IMR-90 (cell line): ENCODE results near the gene EXOG. TPM values are rescaled to one million over a fixed set of nuclear protein-coding genes. Genes with fewer than 3 reads are reported as not detected.

Experiments
- ATAC-seq: fragments of 200-7000 bp; cut with Tn5 transposase; 2 replicates; pipeline ENCODE4 v1.9.1; 2020; ENCODE audit warnings: low read depth, mild to moderate bottlenecking, moderate library complexity
- BruUV-seq: library from RNA; stranded (reverse); fragments of 400-500 nt; replicated peaks from 2 replicates; lab custom pipeline; 2021; lab: Mats Ljungman, UMichigan
- CTCF ChIA-PET: fragments of 300-600 bp; formaldehyde crosslinking; extraction: SDS; loops from one replicate; lab custom pipeline; 2021; ENCODE audit warnings: antibody characterized with exemption; lab: Yijun Ruan, JAX
- POLR2A ChIA-PET: fragments of 300-600 bp; sonication (Branson Sonifier 250); formaldehyde crosslinking; loops from one replicate; lab custom pipeline; 2022; ENCODE audit warnings: antibody characterized with exemption; ENCODE audit not compliant: unreplicated experiment; lab: Charles Lee
- DNase-seq: peaks from one replicate; pipeline ENCODE4 v3.0.0; 2013
- H2AFZ ChIP-seq: replicated peaks from 2 replicates; pipeline ENCODE3; 2013; ENCODE audit warnings: low read length, mild to moderate bottlenecking; ENCODE audit not compliant: poor library complexity
- H2AK5ac ChIP-seq: 2 replicates; pipeline ENCODE4 v1.6.1; 2013; ENCODE audit warnings: low read depth, low read length, inconsistent platforms
- H2AK9ac ChIP-seq: replicated peaks from 2 replicates; pipeline ENCODE3; 2013; ENCODE audit warnings: mild to moderate bottlenecking, low read depth, low read length, moderate library complexity; ENCODE audit not compliant: poor library complexity
- H2BK120ac ChIP-seq: 2 replicates; pipeline ENCODE4 v1.6.1; 2013; ENCODE audit warnings: low read depth, low read length, inconsistent platforms
- H2BK15ac ChIP-seq: 3 replicates; pipeline ENCODE4 v1.6.1; 2013; ENCODE audit warnings: low read depth, low read length, inconsistent platforms
- H2BK20ac ChIP-seq: 2 replicates; pipeline ENCODE4 v1.6.1; 2013; ENCODE audit warnings: low read depth, mild to moderate bottlenecking, inconsistent platforms, low read length, moderate library complexity
- H2BK5ac ChIP-seq: 2 replicates; pipeline ENCODE4 v1.6.1; 2013; ENCODE audit warnings: mild to moderate bottlenecking, low read depth, low read length, inconsistent platforms; ENCODE audit not compliant: poor library complexity, severe bottlenecking
- H3K14ac ChIP-seq: replicated peaks from 2 replicates; pipeline ENCODE4 v1.6.1; 2013; ENCODE audit warnings: low read depth, low read length, inconsistent platforms
- H3K18ac ChIP-seq: 2 replicates; pipeline ENCODE4 v1.6.1; 2013; ENCODE audit warnings: low read depth, low read length, control low read depth
- H3K23ac ChIP-seq: 2 replicates; pipeline ENCODE4 v1.6.1; 2013; ENCODE audit warnings: low read depth, low read length, inconsistent platforms
- H3K27ac ChIP-seq: 2 replicates; pipeline ENCODE4 v1.5.1; 2013; ENCODE audit warnings: mild to moderate bottlenecking, control low read depth, low read length; ENCODE audit not compliant: insufficient read depth
- H3K27me3 ChIP-seq: 2 replicates; pipeline ENCODE4 v1.6.1; 2013; ENCODE audit warnings: low read length; ENCODE audit not compliant: control insufficient read depth, insufficient read depth
- H3K36me3 ChIP-seq: 2 replicates; pipeline ENCODE4 v1.6.1; 2013; ENCODE audit warnings: low read length, mixed read lengths; ENCODE audit not compliant: control insufficient read depth, insufficient read depth
- H3K4ac ChIP-seq: 2 replicates; pipeline ENCODE4 v1.6.1; 2013; ENCODE audit warnings: low read depth, low read length, inconsistent platforms
- H3K4me1 ChIP-seq: 2 replicates; pipeline ENCODE4 v1.6.1; 2013; ENCODE audit warnings: low read length, mixed read lengths; ENCODE audit not compliant: control insufficient read depth, insufficient read depth
- H3K4me2 ChIP-seq: 2 replicates; pipeline ENCODE4 v1.6.1; 2013; ENCODE audit warnings: low read depth, mild to moderate bottlenecking, control low read depth, low read length, moderate library complexity
- H3K4me3 ChIP-seq: 2 replicates; pipeline ENCODE4 v1.5.1; 2013; ENCODE audit warnings: low read depth, mild to moderate bottlenecking, control low read depth, low read length, moderate library complexity; ENCODE audit not compliant: insufficient read depth
- H3K56ac ChIP-seq: 2 replicates; pipeline ENCODE4 v1.6.1; 2013; ENCODE audit warnings: low read length, inconsistent platforms; ENCODE audit not compliant: insufficient read depth; ENCODE audit errors: extremely low read depth
- H3K79me1 ChIP-seq, 2 experiments: 2 replicates each; pipeline ENCODE4 v1.6.1; 2013; ENCODE audit warnings: low read length in 2 of 2, inconsistent platforms in 1 of 2, low read depth in 1 of 2
- H3K9ac ChIP-seq: 2 replicates; pipeline ENCODE4 v1.6.1; 2013; ENCODE audit warnings: low read depth, low read length, control low read depth
- H3K9me1 ChIP-seq: 2 replicates; pipeline ENCODE4 v1.6.1; 2013; ENCODE audit warnings: low read length, inconsistent platforms; ENCODE audit not compliant: insufficient read depth
- H3K9me3 ChIP-seq: 2 replicates; pipeline ENCODE4 v1.6.1; 2013; ENCODE audit warnings: low read length; ENCODE audit not compliant: control insufficient read depth, insufficient read depth
- H4K20me1 ChIP-seq: 2 replicates; pipeline ENCODE4 v1.6.1; 2013; ENCODE audit warnings: low read length, inconsistent platforms; ENCODE audit not compliant: insufficient read depth
- H4K5ac ChIP-seq: 2 replicates; pipeline ENCODE4 v1.6.1; 2013; ENCODE audit warnings: mild to moderate bottlenecking, low read depth, low read length, control low read depth
- H4K8ac ChIP-seq, 2 experiments: 2 replicates each; pipeline ENCODE4 v1.6.1; 2013; ENCODE audit warnings: low read depth in 2 of 2, low read length in 2 of 2, control low read depth in 1 of 2, inconsistent platforms in 1 of 2
- H4K91ac ChIP-seq: 2 replicates; pipeline ENCODE4 v1.6.1; 2013; ENCODE audit warnings: low read depth, low read length, inconsistent platforms; ENCODE audit not compliant: insufficient read depth
- BHLHE40 ChIP-seq: fragments of 150-350 bp; IDR thresholded peaks from 2 replicates; pipeline ENCODE4 v1.6.1; 2016; ENCODE audit warnings: mild to moderate bottlenecking, low read depth, low read length
- CEBPB ChIP-seq: IDR thresholded peaks from 2 replicates; pipeline ENCODE4 v1.6.1; 2012; ENCODE audit warnings: low read depth, low read length, improper control_type of control experiment
- CHD1 ChIP-seq: IDR thresholded peaks from 2 replicates; pipeline ENCODE4 v1.6.1; 2012; ENCODE audit warnings: low read depth, low read length, improper control_type of control experiment
- FOS ChIP-seq: fragments of 150-350 bp; IDR thresholded peaks from 2 replicates; pipeline ENCODE4 v1.6.1; 2016; ENCODE audit warnings: low read depth, low read length
- MAFK ChIP-seq: IDR thresholded peaks from 2 replicates; pipeline ENCODE4 v1.6.1; 2012; ENCODE audit warnings: low read depth, low read length, improper control_type of control experiment
- MXI1 ChIP-seq: IDR thresholded peaks from 2 replicates; pipeline ENCODE4 v1.6.1; 2012; ENCODE audit warnings: low read depth, mild to moderate bottlenecking, low read length, moderate library complexity, borderline replicate concordance
- NFE2L2 ChIP-seq: fragments of 150-350 bp; IDR thresholded peaks from 2 replicates; pipeline ENCODE4 v1.6.1; 2016; ENCODE audit warnings: low read depth, mild to moderate bottlenecking, low read length
- POLR2A ChIP-seq: IDR thresholded peaks from 2 replicates; pipeline ENCODE4 v1.6.1; 2012; ENCODE audit warnings: mild to moderate bottlenecking, low read depth, low read length
- RAD21 ChIP-seq: IDR thresholded peaks from 2 replicates; pipeline ENCODE4 v1.6.1; 2012; ENCODE audit warnings: low read length, improper control_type of control experiment
- RCOR1 ChIP-seq: IDR thresholded peaks from 2 replicates; pipeline ENCODE4 v1.6.1; 2012; ENCODE audit warnings: mild to moderate bottlenecking, low read length, improper control_type of control experiment; ENCODE audit not compliant: insufficient replicate concordance
- RFX5 ChIP-seq: IDR thresholded peaks from 2 replicates; pipeline ENCODE4 v1.8.0; 2012; ENCODE audit warnings: low read depth, mild to moderate bottlenecking, low read length, moderate library complexity
- SMC3 ChIP-seq: fragments of 150-350 bp; IDR thresholded peaks from 2 replicates; pipeline ENCODE4 v1.6.1; 2016; ENCODE audit warnings: low read depth, mild to moderate bottlenecking, antibody characterized with exemption, low read length, moderate library complexity
- WGBS, 2 experiments: methylation state at CpG; one replicate each; pipeline versions ENCODE4 v1.1.5 to v1.1.7; 2013; ENCODE audit warnings: missing lambda C conversion rate in 2 of 2; ENCODE audit not compliant: insufficient read length in 1 of 2; ENCODE audit errors: extremely low coverage in 2 of 2; 5-methylcytosine and 5-hydroxymethylcytosine counted together
- dilution Hi-C: fragments of 300-500 bp; cut with HindIII; formaldehyde crosslinking; loops from one replicate; pipeline ENCODE4 v1.14.3; 2018; ENCODE audit warnings: low sequenced_read_pairs; ENCODE audit not compliant: unreplicated experiment
- in situ Hi-C: fragments of 300-500 bp; cut with MboI; formaldehyde crosslinking; loops from 3 replicates; pipeline ENCODE4 v1.14.3; 2019; ENCODE audit warnings: low sequenced_read_pairs, inconsistent platforms, mixed read lengths
- intact Hi-C: fragments of 100-400 bp; cut with micrococcal nuclease; formaldehyde crosslinking; loops from 2 replicates; pipeline ENCODE4 v1.10.0; 2022
- polyA plus RNA-seq, 3 experiments: library from polyadenylated mRNA; depleted of rRNA; stranded (reverse); fragments of >200 nt; gene quantifications; 2 replicates each; pipeline ENCODE4 v1.2.3, GENCODE V29; 2012; ENCODE audit warnings: low replicate concordance in 1 of 3
- total RNA-seq: library from RNA; depleted of rRNA; stranded (reverse); fragments of >200 nt; gene quantifications from 2 replicates; pipeline ENCODE4 v1.2.3, GENCODE V29; 2012
- TF ChIP-seq, protein P1 (sequence below): conservative IDR thresholded peaks from 2 replicates; pipeline ENCODE4 v1.5.1; 2012; ENCODE audit warnings: mild to moderate bottlenecking, low read depth, low read length, improper control_type of control experiment
- TF ChIP-seq, protein P2 (sequence below): fragments of 150-350 bp; IDR thresholded peaks from 2 replicates; pipeline ENCODE4 v1.6.1; 2016; ENCODE audit warnings: low read depth, mild to moderate bottlenecking, low read length, moderate library complexity, borderline replicate concordance
- TF ChIP-seq, protein P3 (sequence below): fragments of 150-350 bp; IDR thresholded peaks from 2 replicates; pipeline ENCODE4 v1.6.1; 2017; ENCODE audit warnings: mild to moderate bottlenecking, antibody characterized with exemption, low read length, low read depth

The EXOG gene
- total and polyA plus RNA-seq, 2 of the 4 experiments (the other 2 are of a cell fraction), result 10.2 to 15.0 TPM

DNA sequence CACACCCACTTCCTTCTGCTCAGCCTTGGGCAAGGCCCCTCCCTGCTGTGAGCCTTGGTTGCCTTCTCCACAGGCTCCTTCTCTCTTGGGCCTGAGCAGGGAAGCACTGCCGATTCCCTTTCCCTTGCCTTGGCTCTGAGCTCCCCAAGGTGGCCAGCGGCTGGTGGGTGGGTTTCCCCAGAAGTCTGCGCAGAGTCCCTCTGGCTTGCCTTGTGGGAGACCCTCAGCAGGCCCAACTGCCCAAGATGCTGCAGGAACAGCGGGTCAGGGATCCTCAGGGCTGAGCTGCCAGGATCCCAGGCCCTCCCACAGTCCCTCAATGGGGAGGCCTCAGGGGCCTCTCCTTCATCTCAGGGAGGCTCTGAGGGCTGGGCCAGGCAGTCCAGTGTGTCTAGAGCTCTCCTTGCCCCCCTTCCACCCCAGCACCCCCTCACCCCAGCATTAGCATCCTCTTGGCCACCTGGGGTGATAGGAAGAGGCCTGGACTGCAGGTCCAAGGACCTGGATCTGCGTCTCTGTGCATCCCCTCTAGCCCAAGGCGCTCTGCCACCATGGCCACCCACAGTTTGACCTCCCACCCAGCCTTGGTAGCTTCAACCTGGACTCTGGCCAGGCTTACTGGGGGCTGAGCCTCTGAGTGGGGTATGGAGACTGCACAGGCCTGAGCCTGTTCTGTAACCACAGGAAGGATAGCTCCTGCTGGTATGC, 68.6 kb downstream of the EXOG start:
- Histone ChIP-seq H3K79me1 (no peaks in the 10 kb centered on the region), H2BK15ac (no peak overlapping the region), H3K27me3 (no peaks in the 10 kb centered on the region), H3K4me2 (no peak overlapping the region), H2BK20ac (no peak overlapping the region), H2BK5ac (no peak overlapping the region), H3K9me3 (no peaks in the 10 kb centered on the region), H3K36me3 (no peaks in the 10 kb centered on the region), H3K56ac (no peak overlapping the region), H3K18ac (no peak overlapping the region), H2BK120ac (no peak overlapping the region), H2AFZ (no peak overlapping the region), H2AK9ac (no peak overlapping the region), H4K91ac (no peak overlapping the region), H3K14ac (no peak overlapping the region), H3K27ac (no peak overlapping the region), H3K4me3 (no peak overlapping the region), H3K4me1 (no peaks in the 10 kb centered on the region), H3K9me1 (no peaks in the 10 kb centered on the region), H2AK5ac (no peak overlapping the region), H3K23ac (no peak overlapping the region), H3K4ac (no peak overlapping the region), H3K9ac (no peak overlapping the region), H4K20me1 (no peaks in the 10 kb centered on the region), H4K8ac (no peak overlapping the region), H4K5ac (no peak overlapping the region)
- ChIA-PET POLR2A (no interaction called here), CTCF (no interaction called here)
- no peak for TF ChIP-seq MAFK
- TF ChIP-seq MXI1, result no peak
- TF ChIP-seq CEBPB, result no peak
- TF ChIP-seq, protein P1, sequence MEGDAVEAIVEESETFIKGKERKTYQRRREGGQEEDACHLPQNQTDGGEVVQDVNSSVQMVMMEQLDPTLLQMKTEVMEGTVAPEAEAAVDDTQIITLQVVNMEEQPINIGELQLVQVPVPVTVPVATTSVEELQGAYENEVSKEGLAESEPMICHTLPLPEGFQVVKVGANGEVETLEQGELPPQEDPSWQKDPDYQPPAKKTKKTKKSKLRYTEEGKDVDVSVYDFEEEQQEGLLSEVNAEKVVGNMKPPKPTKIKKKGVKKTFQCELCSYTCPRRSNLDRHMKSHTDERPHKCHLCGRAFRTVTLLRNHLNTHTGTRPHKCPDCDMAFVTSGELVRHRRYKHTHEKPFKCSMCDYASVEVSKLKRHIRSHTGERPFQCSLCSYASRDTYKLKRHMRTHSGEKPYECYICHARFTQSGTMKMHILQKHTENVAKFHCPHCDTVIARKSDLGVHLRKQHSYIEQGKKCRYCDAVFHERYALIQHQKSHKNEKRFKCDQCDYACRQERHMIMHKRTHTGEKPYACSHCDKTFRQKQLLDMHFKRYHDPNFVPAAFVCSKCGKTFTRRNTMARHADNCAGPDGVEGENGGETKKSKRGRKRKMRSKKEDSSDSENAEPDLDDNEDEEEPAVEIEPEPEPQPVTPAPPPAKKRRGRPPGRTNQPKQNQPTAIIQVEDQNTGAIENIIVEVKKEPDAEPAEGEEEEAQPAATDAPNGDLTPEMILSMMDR, result no peak
- TF ChIP-seq CHD1, result no peak
- no peak for TF ChIP-seq FOS
- TF ChIP-seq, protein P2, sequence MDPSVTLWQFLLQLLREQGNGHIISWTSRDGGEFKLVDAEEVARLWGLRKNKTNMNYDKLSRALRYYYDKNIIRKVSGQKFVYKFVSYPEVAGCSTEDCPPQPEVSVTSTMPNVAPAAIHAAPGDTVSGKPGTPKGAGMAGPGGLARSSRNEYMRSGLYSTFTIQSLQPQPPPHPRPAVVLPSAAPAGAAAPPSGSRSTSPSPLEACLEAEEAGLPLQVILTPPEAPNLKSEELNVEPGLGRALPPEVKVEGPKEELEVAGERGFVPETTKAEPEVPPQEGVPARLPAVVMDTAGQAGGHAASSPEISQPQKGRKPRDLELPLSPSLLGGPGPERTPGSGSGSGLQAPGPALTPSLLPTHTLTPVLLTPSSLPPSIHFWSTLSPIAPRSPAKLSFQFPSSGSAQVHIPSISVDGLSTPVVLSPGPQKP, result no peak
- TF ChIP-seq RAD21, result no peak
- TF ChIP-seq RFX5, result no peak
- TF ChIP-seq, protein P3, sequence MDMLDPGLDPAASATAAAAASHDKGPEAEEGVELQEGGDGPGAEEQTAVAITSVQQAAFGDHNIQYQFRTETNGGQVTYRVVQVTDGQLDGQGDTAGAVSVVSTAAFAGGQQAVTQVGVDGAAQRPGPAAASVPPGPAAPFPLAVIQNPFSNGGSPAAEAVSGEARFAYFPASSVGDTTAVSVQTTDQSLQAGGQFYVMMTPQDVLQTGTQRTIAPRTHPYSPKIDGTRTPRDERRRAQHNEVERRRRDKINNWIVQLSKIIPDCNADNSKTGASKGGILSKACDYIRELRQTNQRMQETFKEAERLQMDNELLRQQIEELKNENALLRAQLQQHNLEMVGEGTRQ, result no peak
- TF ChIP-seq POLR2A, result no peak
- no peak for TF ChIP-seq SMC3
- no peak for TF ChIP-seq RCOR1
- no peak for TF ChIP-seq BHLHE40
- TF ChIP-seq NFE2L2, result no peak
- DNase-seq (no peak), ATAC-seq (no peak)
- dilution Hi-C loops, result no loop called here
- WGBS, 2 experiments, result no CpG with 5 or more reads among the region's 6 CpGs
- no TSS peak for BruUV-seq
- intact Hi-C loops, result no loop called here
- in situ Hi-C loops, result no loop called here
